Neural cell (in vitro differentiated cells): Measurements from ENCODE around the gene PAPLN. TPM values are rescaled to one million over a fixed set of nuclear protein-coding genes. Genes with fewer than 3 reads are reported as not detected.

Source experiments
- H2AFZ ChIP-seq: fragments of 200-600, 300-800 bp; sonication (generic), shearing (Covaris generic); 2 replicates; pipeline ENCODE4 v1.6.0; 2014; ENCODE audit warnings: low read depth, mild to moderate bottlenecking, antibody characterized with exemption, low read length, moderate library complexity
- H3F3A ChIP-seq: fragments of 200-600 bp; shearing (Covaris generic); 2 replicates; pipeline ENCODE4 v1.6.1; 2016; ENCODE audit warnings: mild to moderate bottlenecking, moderate library complexity, mixed read lengths, antibody characterized with exemption, low read length; ENCODE audit not compliant: insufficient read depth, poor library complexity, severe bottlenecking
- H3K27ac ChIP-seq: fragments of 200-600, 300-800 bp; sonication (generic), shearing (Covaris generic); 2 replicates; pipeline ENCODE4 v1.5.1; 2014; ENCODE audit warnings: mild to moderate bottlenecking, low read length, moderate library complexity
- H3K27me3 ChIP-seq: fragments of 300-800, 200-600 bp; sonication (generic), shearing (Covaris generic); 2 replicates; pipeline ENCODE4 v1.6.0; 2014; ENCODE audit warnings: mild to moderate bottlenecking, low read depth, low read length, moderate library complexity; ENCODE audit not compliant: insufficient read depth
- H3K36me3 ChIP-seq: fragments of 300-800, 200-600 bp; sonication (generic), shearing (Covaris generic); 2 replicates; pipeline ENCODE4 v1.5.1; 2014; ENCODE audit warnings: mild to moderate bottlenecking, antibody characterized with exemption, low read length, moderate library complexity; ENCODE audit not compliant: insufficient read depth
- H3K4me2 ChIP-seq: fragments of 300-800, 200-600 bp; sonication (generic), shearing (Covaris generic); 2 replicates; pipeline ENCODE4 v1.6.0; 2014; ENCODE audit warnings: mild to moderate bottlenecking, low read length
- H3K4me3 ChIP-seq: fragments of 300-800, 200-600 bp; sonication (generic), shearing (Covaris generic); 2 replicates; pipeline ENCODE4 v1.5.1; 2014; ENCODE audit warnings: mild to moderate bottlenecking, low read length, moderate library complexity
- H3K79me2 ChIP-seq: fragments of 200-600 bp; shearing (Covaris generic); replicated peaks from 2 replicates; pipeline ENCODE4 v1.6.0; 2014; ENCODE audit warnings: mild to moderate bottlenecking, low read length, moderate library complexity; ENCODE audit not compliant: insufficient read depth
- H3K9ac ChIP-seq: fragments of 300-800, 200-600 bp; sonication (generic), shearing (Covaris generic); 2 replicates; pipeline ENCODE4 v1.6.1; 2016; ENCODE audit warnings: mild to moderate bottlenecking, low read length, mixed read lengths
- H3K9me2 ChIP-seq: fragments of 200-600 bp; shearing (Covaris generic); 2 replicates; pipeline ENCODE4 v1.6.1; 2016; ENCODE audit warnings: mild to moderate bottlenecking, low read length, mixed read lengths; ENCODE audit not compliant: insufficient read depth
- H3K9me3 ChIP-seq: fragments of 200-600, 300-800 bp; sonication (generic), shearing (Covaris generic); 2 replicates; pipeline ENCODE4 v1.6.1; 2016; ENCODE audit warnings: mild to moderate bottlenecking, mixed run types, low read length, moderate library complexity, mixed read lengths
- H4K20me1 ChIP-seq: fragments of 200-600 bp; shearing (Covaris generic); 2 replicates; pipeline ENCODE4 v1.6.1; 2016; ENCODE audit warnings: mild to moderate bottlenecking, mixed run types; ENCODE audit not compliant: insufficient read depth
- EP300 ChIP-seq: fragments of 450-650 bp; conservative IDR thresholded peaks from 2 replicates; pipeline ENCODE4 v1.6.1; 2014; ENCODE audit warnings: antibody characterized with exemption, mild to moderate bottlenecking, moderate library complexity; ENCODE audit not compliant: poor library complexity, severe bottlenecking
- EZH2 ChIP-seq: fragments of 200-600, 300-800 bp; shearing (Covaris generic), sonication (generic); IDR thresholded peaks from 2 replicates; pipeline ENCODE4 v1.6.1; 2014; ENCODE audit warnings: antibody characterized with exemption, low read length, borderline replicate concordance, mild to moderate bottlenecking; ENCODE audit not compliant: insufficient read depth, poor library complexity, severe bottlenecking
- MXI1 ChIP-seq: fragments of 450-650 bp; conservative IDR thresholded peaks from 2 replicates; pipeline ENCODE4 v1.6.1; 2014; ENCODE audit warnings: antibody characterized with exemption, mild to moderate bottlenecking; ENCODE audit not compliant: poor library complexity, severe bottlenecking
- POLR2AphosphoS5 ChIP-seq: IDR thresholded peaks from 2 replicates; pipeline ENCODE4 v1.6.1; 2012
- RAD21 ChIP-seq: fragments of 450-650 bp; conservative IDR thresholded peaks from 2 replicates; pipeline ENCODE4 v1.6.1; 2014; ENCODE audit warnings: antibody characterized with exemption, mild to moderate bottlenecking, moderate library complexity
- REST ChIP-seq: IDR thresholded peaks from 2 replicates; pipeline ENCODE4 v1.6.1; 2012; ENCODE audit warnings: borderline replicate concordance
- SMC3 ChIP-seq: fragments of 450-650 bp; conservative IDR thresholded peaks from 2 replicates; pipeline ENCODE4 v1.6.1; 2014; ENCODE audit warnings: antibody characterized with exemption, mild to moderate bottlenecking, moderate library complexity; ENCODE audit not compliant: poor library complexity
- TAF1 ChIP-seq: IDR thresholded peaks from 2 replicates; pipeline ENCODE4 v1.6.1; 2012; ENCODE audit warnings: low read depth
- polyA plus RNA-seq: library from polyadenylated mRNA; depleted of rRNA; stranded (reverse); fragments of >200 nt; gene quantifications from 2 replicates; pipeline ENCODE4 v1.2.3, GENCODE V29; 2014
- TF ChIP-seq, protein P1 (sequence below): fragments of 450-650 bp; IDR thresholded peaks from 2 replicates; pipeline ENCODE4 v1.5.1; 2014; ENCODE audit warnings: antibody characterized with exemption, mild to moderate bottlenecking, moderate library complexity; ENCODE audit not compliant: poor library complexity, severe bottlenecking

The PAPLN gene
- polyA plus RNA-seq, 1 donor from 2014 or later: 0.14 TPM

DNA sequence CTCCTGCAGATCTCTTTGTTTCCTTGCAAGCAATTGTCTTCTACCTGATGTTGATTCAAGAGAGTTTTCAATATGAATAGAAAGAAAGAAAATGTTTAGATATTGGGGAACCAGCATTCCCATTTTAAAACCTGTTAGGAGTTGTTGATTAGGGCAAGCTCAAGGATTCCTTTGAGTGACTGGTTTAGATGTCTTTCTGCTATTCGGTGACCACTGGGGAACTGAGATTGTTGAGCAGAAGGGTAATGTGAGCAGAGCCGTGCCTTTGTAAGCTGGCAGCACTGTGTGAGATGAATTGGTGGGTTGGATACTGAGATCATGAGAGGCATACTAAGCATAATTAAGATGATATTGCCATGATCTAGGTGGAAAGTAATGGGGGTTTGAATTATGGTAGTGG lies 39.1 kb upstream of the PAPLN start:
- H3K9ac ChIP-seq: no peak overlapping the region
- no peak overlapping the region for H3K4me3 ChIP-seq
- H3K4me2 ChIP-seq: no peak overlapping the region
- H3F3A ChIP-seq: no peaks in the 10 kb centered on the region
- no peak for TF ChIP-seq REST
- TF ChIP-seq EZH2: no peak
- TF ChIP-seq TAF1: no peak
- TF ChIP-seq EP300: no peak
- no peak for TF ChIP-seq MXI1
- TF ChIP-seq SMC3: no peak
- TF ChIP-seq RAD21: no peak
- TF ChIP-seq, protein P1, sequence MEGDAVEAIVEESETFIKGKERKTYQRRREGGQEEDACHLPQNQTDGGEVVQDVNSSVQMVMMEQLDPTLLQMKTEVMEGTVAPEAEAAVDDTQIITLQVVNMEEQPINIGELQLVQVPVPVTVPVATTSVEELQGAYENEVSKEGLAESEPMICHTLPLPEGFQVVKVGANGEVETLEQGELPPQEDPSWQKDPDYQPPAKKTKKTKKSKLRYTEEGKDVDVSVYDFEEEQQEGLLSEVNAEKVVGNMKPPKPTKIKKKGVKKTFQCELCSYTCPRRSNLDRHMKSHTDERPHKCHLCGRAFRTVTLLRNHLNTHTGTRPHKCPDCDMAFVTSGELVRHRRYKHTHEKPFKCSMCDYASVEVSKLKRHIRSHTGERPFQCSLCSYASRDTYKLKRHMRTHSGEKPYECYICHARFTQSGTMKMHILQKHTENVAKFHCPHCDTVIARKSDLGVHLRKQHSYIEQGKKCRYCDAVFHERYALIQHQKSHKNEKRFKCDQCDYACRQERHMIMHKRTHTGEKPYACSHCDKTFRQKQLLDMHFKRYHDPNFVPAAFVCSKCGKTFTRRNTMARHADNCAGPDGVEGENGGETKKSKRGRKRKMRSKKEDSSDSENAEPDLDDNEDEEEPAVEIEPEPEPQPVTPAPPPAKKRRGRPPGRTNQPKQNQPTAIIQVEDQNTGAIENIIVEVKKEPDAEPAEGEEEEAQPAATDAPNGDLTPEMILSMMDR: no peak
- no peak for TF ChIP-seq POLR2AphosphoS5
- no peaks in the 10 kb centered on the region for H4K20me1 ChIP-seq
- no peak overlapping the region for H2AFZ ChIP-seq
- H3K9me2 ChIP-seq: no peaks in the 10 kb centered on the region
- H3K36me3 ChIP-seq: peaks cover 5% of the 10 kb centered on the region
- no peaks in the 10 kb centered on the region for H3K79me2 ChIP-seq
- no peaks in the 10 kb centered on the region for H3K9me3 ChIP-seq
- H3K27ac ChIP-seq: no peak overlapping the region
- no peaks in the 10 kb centered on the region for H3K27me3 ChIP-seq

GRCh38 chr14:73203527-73203926 lies 33.8 kb upstream of the PAPLN start:
- Histone ChIP-seq H3K27me3 (no peaks in the 10 kb centered on the region), H3K9me3 (no peaks in the 10 kb centered on the region), H3F3A (no peaks in the 10 kb centered on the region), H3K9me2 (no peaks in the 10 kb centered on the region), H3K36me3 (peaks cover 13% of the 10 kb centered on the region), H3K4me2 (no peak overlapping the region), H3K27ac (no peak overlapping the region), H3K4me3 (no peak overlapping the region), H3K9ac (no peak overlapping the region), H4K20me1 (no peaks in the 10 kb centered on the region), H3K79me2 (no peaks in the 10 kb centered on the region), H2AFZ (no peak overlapping the region)
- TF ChIP-seq MXI1 (no peak), SMC3 (no peak), POLR2AphosphoS5 (no peak), EP300 (no peak)
- TF ChIP-seq, protein P1: no peak
